ENCODE data around the gene MED13. TPM values are rescaled to one million over a fixed set of nuclear protein-coding genes. Genes with fewer than 3 reads are reported as not detected.

The MED13 gene
- total and polyA plus RNA-seq, 4 donors: 23.7 to 93.9 (median 54.2) TPM

DNA sequence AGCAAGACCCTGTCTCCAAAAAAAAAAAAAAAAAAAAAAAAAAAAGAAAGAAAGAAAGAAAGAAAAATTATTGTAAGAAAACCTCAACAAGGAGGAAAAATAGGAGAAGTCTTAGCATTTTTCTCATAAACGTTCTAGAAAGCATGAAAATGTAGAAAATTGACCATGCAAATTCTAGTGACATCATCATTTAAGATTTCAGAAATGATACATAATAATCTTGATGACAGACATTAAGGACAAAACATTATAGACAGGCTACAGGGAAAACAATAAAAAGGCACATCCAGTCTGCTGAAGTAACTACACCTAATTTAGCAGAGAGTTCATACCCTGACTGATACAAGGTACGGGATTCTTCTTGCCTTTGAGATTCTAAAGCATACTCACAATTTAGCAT is 21.9 kb downstream of the MED13 start:
- no peak overlapping the region for H3K27ac ChIP-seq (ENCODE audit: low read depth, low read length)
- peaks cover 22% of the 10 kb centered on the region for H3K36me3 ChIP-seq (ENCODE audit: control insufficient read depth, insufficient read depth, low read length)
- no peak overlapping the region for H3K4me3 ChIP-seq (ENCODE audit: low read depth, low read length)
- no peaks in the 10 kb centered on the region for H3K4me1 ChIP-seq (ENCODE audit: control insufficient read depth, insufficient read depth, low read length)
- WGBS (ENCODE audit: insufficient coverage): 88% methylated on average over 1 of the region's 2 CpGs
- no peak for DNase-seq (ENCODE audit: low read depth in 4 of 6, low spot score in 6 of 6)
- H3K9me3 ChIP-seq (ENCODE audit: control insufficient read depth, insufficient read depth, low read length): no peaks in the 10 kb centered on the region
- no peaks in the 10 kb centered on the region for H3K27me3 ChIP-seq (ENCODE audit: control insufficient read depth, insufficient read depth, low read length)

- WGBS (ENCODE audit: insufficient coverage): no CpG with 5 or more reads among the region's 1 CpG
- Histone ChIP-seq H3K4me1 (ENCODE audit: control insufficient read depth, insufficient read depth, low read length) (no peaks in the 10 kb centered on the region), H3K9me3 (ENCODE audit: control insufficient read depth, insufficient read depth, low read length) (no peaks in the 10 kb centered on the region), H3K27ac (ENCODE audit: low read depth, low read length) (no peak overlapping the region), H3K36me3 (ENCODE audit: control insufficient read depth, insufficient read depth, low read length) (peaks cover 19% of the 10 kb centered on the region), H3K27me3 (ENCODE audit: control insufficient read depth, insufficient read depth, low read length) (no peaks in the 10 kb centered on the region), H3K4me3 (ENCODE audit: low read depth, low read length) (no peak overlapping the region)
- no peak for DNase-seq (ENCODE audit: low read depth in 4 of 6, low spot score in 6 of 6)
These were observed 26.8 kb downstream of the MED13 start for GRCh38 chr17:62038248-62038647.

DNA sequence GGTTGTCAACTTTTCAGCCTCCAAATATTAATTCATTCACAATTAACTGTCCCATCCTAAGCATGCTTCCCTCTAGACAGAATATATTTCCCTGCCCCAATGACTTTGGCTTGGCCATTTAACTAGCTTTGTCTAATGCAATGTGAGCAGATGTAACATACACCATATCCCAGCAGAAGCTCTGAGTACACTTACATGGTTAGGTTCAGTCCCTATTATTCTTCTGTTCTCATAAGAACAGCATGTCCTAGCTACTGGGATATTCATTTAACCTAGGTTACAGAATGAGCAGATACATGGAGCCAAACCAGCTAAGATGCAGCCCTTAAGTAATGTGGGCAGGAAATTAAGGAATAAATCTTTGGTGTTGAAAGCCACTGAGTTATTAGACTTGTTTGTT is 31.8 kb downstream of the MED13 start:
- Histone ChIP-seq H3K27ac (ENCODE audit: low read depth, low read length) (no peak overlapping the region), H3K36me3 (ENCODE audit: control insufficient read depth, insufficient read depth, low read length) (peaks cover 32% of the 10 kb centered on the region), H3K4me1 (ENCODE audit: control insufficient read depth, insufficient read depth, low read length) (peaks cover 3% of the 10 kb centered on the region), H3K4me3 (ENCODE audit: low read depth, low read length) (no peak overlapping the region), H3K27me3 (ENCODE audit: control insufficient read depth, insufficient read depth, low read length) (no peaks in the 10 kb centered on the region), H3K9me3 (ENCODE audit: control insufficient read depth, insufficient read depth, low read length) (no peaks in the 10 kb centered on the region)
- DNase-seq (ENCODE audit: low read depth in 4 of 6, low spot score in 6 of 6): no peak

DNA sequence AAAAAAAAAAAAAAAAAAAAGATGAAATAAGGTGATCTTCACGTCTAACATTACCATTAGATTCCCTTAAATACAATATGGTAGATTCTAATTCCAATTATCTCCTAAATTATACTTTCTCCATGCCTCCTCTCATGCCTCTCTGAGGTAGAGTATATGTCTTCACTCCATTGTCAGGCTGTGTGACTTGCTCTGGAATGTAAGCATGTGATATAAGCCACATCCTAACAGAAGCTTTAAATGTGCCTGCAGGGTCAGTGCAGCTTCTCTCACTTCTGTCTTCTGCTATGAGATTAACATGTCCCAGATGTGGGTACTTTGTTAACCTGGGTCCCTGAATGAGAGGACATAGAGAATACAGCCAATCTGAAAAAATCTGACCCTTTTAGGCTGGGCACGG is 32.6 kb downstream of the MED13 start:
- Histone ChIP-seq H3K4me3 (ENCODE audit: low read depth, low read length) (no peak overlapping the region), H3K27me3 (ENCODE audit: control insufficient read depth, insufficient read depth, low read length) (no peaks in the 10 kb centered on the region), H3K27ac (ENCODE audit: low read depth, low read length) (no peak overlapping the region), H3K36me3 (ENCODE audit: control insufficient read depth, insufficient read depth, low read length) (peaks cover 36% of the 10 kb centered on the region), H3K4me1 (ENCODE audit: control insufficient read depth, insufficient read depth, low read length) (peaks cover 3% of the 10 kb centered on the region), H3K9me3 (ENCODE audit: control insufficient read depth, insufficient read depth, low read length) (no peaks in the 10 kb centered on the region)
- WGBS (ENCODE audit: insufficient coverage): no CpG with 5 or more reads among the region's 2 CpGs
- DNase-seq (ENCODE audit: low read depth in 4 of 6, low spot score in 6 of 6): no peak

GRCh38 chr17:62030264-62030663 is 34.8 kb downstream of the MED13 start:
- H3K9me3 ChIP-seq (ENCODE audit: control insufficient read depth, insufficient read depth, low read length): no peaks in the 10 kb centered on the region
- no peaks in the 10 kb centered on the region for H3K27me3 ChIP-seq (ENCODE audit: control insufficient read depth, insufficient read depth, low read length)
- peaks cover 36% of the 10 kb centered on the region for H3K36me3 ChIP-seq (ENCODE audit: control insufficient read depth, insufficient read depth, low read length)
- no peak overlapping the region for H3K4me3 ChIP-seq (ENCODE audit: low read depth, low read length)
- no peak overlapping the region for H3K27ac ChIP-seq (ENCODE audit: low read depth, low read length)
- 89% methylated on average over 6 of the region's 6 CpGs for WGBS (ENCODE audit: insufficient coverage)
- peaks cover 3% of the 10 kb centered on the region for H3K4me1 ChIP-seq (ENCODE audit: control insufficient read depth, insufficient read depth, low read length)
- no peak for DNase-seq (ENCODE audit: low read depth in 4 of 6, low spot score in 6 of 6)

- Histone ChIP-seq H3K9me3 (ENCODE audit: control insufficient read depth, insufficient read depth, low read length) (no peaks in the 10 kb centered on the region), H3K4me3 (ENCODE audit: low read depth, low read length) (no peak overlapping the region), H3K27me3 (ENCODE audit: control insufficient read depth, insufficient read depth, low read length) (no peaks in the 10 kb centered on the region), H3K36me3 (ENCODE audit: control insufficient read depth, insufficient read depth, low read length) (peaks cover 30% of the 10 kb centered on the region), H3K4me1 (ENCODE audit: control insufficient read depth, insufficient read depth, low read length) (no peaks in the 10 kb centered on the region), H3K27ac (ENCODE audit: low read depth, low read length) (no peak overlapping the region)
- WGBS (ENCODE audit: insufficient coverage): no CpG with 5 or more reads among the region's 2 CpGs
- DNase-seq (ENCODE audit: low read depth in 4 of 6, low spot score in 6 of 6): no peak
These were observed 40.2 kb downstream of the MED13 start for GRCh38 chr17:62024866-62025265.

DNA sequence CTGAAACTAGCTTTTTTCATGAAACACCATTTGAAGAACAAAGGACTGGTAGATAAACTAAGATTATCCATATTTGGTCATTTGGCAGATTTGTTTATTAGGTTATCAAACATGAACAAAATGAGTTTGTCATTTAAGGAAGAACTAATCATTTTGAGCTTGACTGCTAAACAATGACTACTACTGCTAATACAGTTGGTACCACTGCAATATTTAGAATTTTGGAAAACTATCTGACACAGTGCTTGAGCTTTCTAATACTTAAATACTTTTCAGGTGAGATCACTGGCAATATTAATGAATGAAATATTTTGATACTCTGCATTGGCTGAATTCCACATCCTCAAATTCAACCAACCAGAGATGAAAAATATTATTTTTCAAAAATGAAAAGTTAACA is 47.2 kb downstream of the MED13 start:
- no peak overlapping the region for H3K27ac ChIP-seq (ENCODE audit: low read depth, low read length)
- no peak overlapping the region for H3K4me3 ChIP-seq (ENCODE audit: low read depth, low read length)
- no peaks in the 10 kb centered on the region for H3K27me3 ChIP-seq (ENCODE audit: control insufficient read depth, insufficient read depth, low read length)
- H3K9me3 ChIP-seq (ENCODE audit: control insufficient read depth, insufficient read depth, low read length): peaks cover 3% of the 10 kb centered on the region
- no peak for DNase-seq (ENCODE audit: low read depth in 4 of 6, low spot score in 6 of 6)
- no peaks in the 10 kb centered on the region for H3K4me1 ChIP-seq (ENCODE audit: control insufficient read depth, insufficient read depth, low read length)
- peaks cover 18% of the 10 kb centered on the region for H3K36me3 ChIP-seq (ENCODE audit: control insufficient read depth, insufficient read depth, low read length)

GRCh38 chr17:62017496-62017895 is 47.6 kb downstream of the MED13 start:
- WGBS (ENCODE audit: insufficient coverage): 100% methylated on average over 1 of the region's 1 CpG
- no peaks in the 10 kb centered on the region for H3K4me1 ChIP-seq (ENCODE audit: control insufficient read depth, insufficient read depth, low read length)
- no peak overlapping the region for H3K27ac ChIP-seq (ENCODE audit: low read depth, low read length)

DNA sequence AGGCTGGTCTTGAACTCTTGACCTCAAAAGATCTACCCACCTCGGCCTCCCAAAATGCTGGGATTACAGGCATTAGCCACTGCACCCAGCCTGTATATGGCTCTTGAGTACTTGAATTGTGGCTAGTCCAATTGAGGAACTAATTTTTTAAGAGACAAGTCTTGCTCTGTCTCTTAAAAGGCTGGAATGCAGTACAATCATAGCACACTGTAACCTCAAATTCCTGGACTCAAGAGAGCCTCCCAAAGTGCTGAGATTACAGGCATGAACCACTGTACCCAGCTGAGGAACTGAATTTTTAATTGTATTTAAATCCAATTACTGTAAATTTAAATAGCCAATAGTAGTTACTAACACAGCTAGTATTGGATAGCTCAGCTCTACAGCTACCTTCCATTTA is 50.6 kb downstream of the MED13 start:
- H3K4me3 ChIP-seq (ENCODE audit: low read depth, low read length): no peak overlapping the region
- H3K27me3 ChIP-seq (ENCODE audit: control insufficient read depth, insufficient read depth, low read length): no peaks in the 10 kb centered on the region
- WGBS (ENCODE audit: insufficient coverage): no CpG with 5 or more reads among the region's 1 CpG
- no peaks in the 10 kb centered on the region for H3K4me1 ChIP-seq (ENCODE audit: control insufficient read depth, insufficient read depth, low read length)
- no peak for DNase-seq (ENCODE audit: low read depth in 4 of 6, low spot score in 6 of 6)
- peaks cover 17% of the 10 kb centered on the region for H3K36me3 ChIP-seq (ENCODE audit: control insufficient read depth, insufficient read depth, low read length)
- H3K9me3 ChIP-seq (ENCODE audit: control insufficient read depth, insufficient read depth, low read length): peaks cover 3% of the 10 kb centered on the region
- no peak overlapping the region for H3K27ac ChIP-seq (ENCODE audit: low read depth, low read length)

More at GRCh38 chr17:62017496-62017895, 47.6 kb downstream of the MED13 start:
- no peak overlapping the region for H3K4me3 ChIP-seq (ENCODE audit: low read depth, low read length)
- H3K27me3 ChIP-seq (ENCODE audit: control insufficient read depth, insufficient read depth, low read length): no peaks in the 10 kb centered on the region
- DNase-seq (ENCODE audit: low read depth in 4 of 6, low spot score in 6 of 6): no peak
- peaks cover 18% of the 10 kb centered on the region for H3K36me3 ChIP-seq (ENCODE audit: control insufficient read depth, insufficient read depth, low read length)
- peaks cover 3% of the 10 kb centered on the region for H3K9me3 ChIP-seq (ENCODE audit: control insufficient read depth, insufficient read depth, low read length)

DNA sequence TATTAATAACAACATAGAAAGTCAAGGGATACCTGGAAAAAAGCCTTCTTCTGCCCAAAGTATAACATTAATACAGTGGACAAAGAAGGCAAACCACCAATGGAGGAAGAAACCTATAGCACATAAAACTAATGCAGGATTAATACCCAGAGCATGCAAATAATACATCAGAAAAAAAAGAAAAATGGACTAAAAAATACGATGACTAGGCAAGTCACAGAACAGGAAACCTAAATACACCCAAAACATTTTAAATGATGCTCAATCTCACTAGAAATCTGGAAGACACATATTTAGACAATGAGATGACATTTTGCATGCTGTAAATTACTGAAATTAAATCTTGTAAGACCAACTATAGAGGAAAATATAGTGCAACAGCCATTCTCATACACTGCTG is 55.9 kb downstream of the MED13 start:
- Histone ChIP-seq H3K4me3 (ENCODE audit: low read depth, low read length) (no peak overlapping the region), H3K27ac (ENCODE audit: low read depth, low read length) (no peak overlapping the region), H3K36me3 (ENCODE audit: control insufficient read depth, insufficient read depth, low read length) (peaks cover 23% of the 10 kb centered on the region), H3K4me1 (ENCODE audit: control insufficient read depth, insufficient read depth, low read length) (no peaks in the 10 kb centered on the region), H3K27me3 (ENCODE audit: control insufficient read depth, insufficient read depth, low read length) (no peaks in the 10 kb centered on the region), H3K9me3 (ENCODE audit: control insufficient read depth, insufficient read depth, low read length) (no peaks in the 10 kb centered on the region)
- no peak for DNase-seq (ENCODE audit: low read depth in 4 of 6, low spot score in 6 of 6)
- no CpG with 5 or more reads among the region's 1 CpG for WGBS (ENCODE audit: insufficient coverage)

Measured in spinal cord (tissue), 10 donors.